ENCODE results near the gene NXPH2.
A peak's percentile ranks its signal among the peaks of the same experiment; 100 is the strongest.

NXPH2 gene

GRCh38 chr2:138779781-138780445 is at the start of gene NXPH2:
Gene NXPH2, minus strand, starts transcription at chr2:138780390. Its CDS starts 149 bp downstream, at chr2:138780241.
- in situ Hi-C loops (cut with MboI; ENCODE audit: low pct_unique_long_range_greater_than_20kb, low sequenced_read_pairs) = no loop called here
- DNase-seq = no peak

- in situ Hi-C loops (cut with MboI; ENCODE audit: low pct_unique_long_range_greater_than_20kb, low sequenced_read_pairs) = no loop called here
- peak; percentile 50 for DNase-seq
These were observed 49.2 kb upstream of the NXPH2 start for GRCh38 chr2:138829326-138829919.

GRCh38 chr2:138827426-138828054 is 47.4 kb upstream of the NXPH2 start:
- in situ Hi-C loops (cut with MboI; ENCODE audit: low pct_unique_long_range_greater_than_20kb, low sequenced_read_pairs) = no loop called here
- peak; percentile 35 for DNase-seq

GRCh38 chr2:138823666-138824065 is 43.5 kb upstream of the NXPH2 start:
- in situ Hi-C loops (cut with MboI; ENCODE audit: low pct_unique_long_range_greater_than_20kb, low sequenced_read_pairs) = loop anchor here (25.0 kb wide), 1 partner anchor 911 kb away; no protein-coding TSS in a partner anchor
- no peak for DNase-seq

GRCh38 chr2:138819964-138820363 is 39.8 kb upstream of the NXPH2 start:
- in situ Hi-C loops (cut with MboI; ENCODE audit: low pct_unique_long_range_greater_than_20kb, low sequenced_read_pairs) = loop anchor here (25.0 kb wide), 1 partner anchor 908 kb away; no protein-coding TSS in a partner anchor
- no peak for DNase-seq

GRCh38 chr2:138818556-138818955 is 38.4 kb upstream of the NXPH2 start:
- no peak for DNase-seq

GRCh38 chr2:138814123-138814898 is 34.1 kb upstream of the NXPH2 start:
- in situ Hi-C loops (cut with MboI; ENCODE audit: low pct_unique_long_range_greater_than_20kb, low sequenced_read_pairs) = loop anchor here (25.0 kb wide), 1 partner anchor 902 kb away; no protein-coding TSS in a partner anchor

More at GRCh38 chr2:138818556-138818955, 38.4 kb upstream of the NXPH2 start:
- in situ Hi-C loops (cut with MboI; ENCODE audit: low pct_unique_long_range_greater_than_20kb, low sequenced_read_pairs) = loop anchor here (25.0 kb wide), 1 partner anchor 906 kb away; no protein-coding TSS in a partner anchor

GRCh38 chr2:138811431-138811830 is 31.2 kb upstream of the NXPH2 start:
- DNase-seq = no peak
- in situ Hi-C loops (cut with MboI; ENCODE audit: low pct_unique_long_range_greater_than_20kb, low sequenced_read_pairs) = loop anchor here (25.0 kb wide), 1 partner anchor 899 kb away; no protein-coding TSS in a partner anchor

More at GRCh38 chr2:138814123-138814898, 34.1 kb upstream of the NXPH2 start:
- DNase-seq = no peak

- in situ Hi-C loops (cut with MboI; ENCODE audit: low pct_unique_long_range_greater_than_20kb, low sequenced_read_pairs) = no loop called here
- DNase-seq = no peak
These were observed 14.5 kb upstream of the NXPH2 start for GRCh38 chr2:138794724-138795123.

- in situ Hi-C loops (cut with MboI; ENCODE audit: low pct_unique_long_range_greater_than_20kb, low sequenced_read_pairs) = no loop called here
- peak; percentile 43 for DNase-seq
These were observed 7.0 kb upstream of the NXPH2 start for GRCh38 chr2:138787053-138787666.

GRCh38 chr2:138782383-138782782 is 2.2 kb upstream of the NXPH2 start:
- in situ Hi-C loops (cut with MboI; ENCODE audit: low pct_unique_long_range_greater_than_20kb, low sequenced_read_pairs) = no loop called here
- no peak for DNase-seq

GRCh38 chr2:138780908-138781307 is 718 bp upstream of the NXPH2 start:
- no peak for DNase-seq
- in situ Hi-C loops (cut with MboI; ENCODE audit: low pct_unique_long_range_greater_than_20kb, low sequenced_read_pairs) = no loop called here

- DNase-seq = no peak
These were observed 273 bp upstream of the NXPH2 start for GRCh38 chr2:138780446-138780880.

GRCh38 chr2:138779406-138779780 is 797 bp downstream of the NXPH2 start:
- in situ Hi-C loops (cut with MboI; ENCODE audit: low pct_unique_long_range_greater_than_20kb, low sequenced_read_pairs) = no loop called here
- no peak for DNase-seq

More at GRCh38 chr2:138780446-138780880, 273 bp upstream of the NXPH2 start:
- in situ Hi-C loops (cut with MboI; ENCODE audit: low pct_unique_long_range_greater_than_20kb, low sequenced_read_pairs) = no loop called here

GRCh38 chr2:138777996-138778395 is 2.2 kb downstream of the NXPH2 start:
- DNase-seq = no peak
- in situ Hi-C loops (cut with MboI; ENCODE audit: low pct_unique_long_range_greater_than_20kb, low sequenced_read_pairs) = no loop called here

GRCh38 chr2:138775736-138776135 is 4.5 kb downstream of the NXPH2 start:
- in situ Hi-C loops (cut with MboI; ENCODE audit: low pct_unique_long_range_greater_than_20kb, low sequenced_read_pairs) = no loop called here
- DNase-seq = no peak

- in situ Hi-C loops (cut with MboI; ENCODE audit: low pct_unique_long_range_greater_than_20kb, low sequenced_read_pairs) = no loop called here
- no peak for DNase-seq
These were observed 8.7 kb downstream of the NXPH2 start for GRCh38 chr2:138771534-138771933.

GRCh38 chr2:138767101-138767500 is 13.1 kb downstream of the NXPH2 start:
- DNase-seq = no peak
- in situ Hi-C loops (cut with MboI; ENCODE audit: low pct_unique_long_range_greater_than_20kb, low sequenced_read_pairs) = no loop called here

GRCh38 chr2:138766464-138766863 is 13.7 kb downstream of the NXPH2 start:
- DNase-seq = no peak
- in situ Hi-C loops (cut with MboI; ENCODE audit: low pct_unique_long_range_greater_than_20kb, low sequenced_read_pairs) = no loop called here
